ENCODE measurements around the gene IDUA. TPM values are rescaled to one million over a fixed set of nuclear protein-coding genes. Genes with fewer than 3 reads are reported as not detected.

Gene IDUA
- total RNA-seq, 1 experiment from 2014 or later: 2.3 TPM

GRCh38 chr4:956531-957230 lies 30.2 kb upstream of the IDUA start:
- DNase-seq (ENCODE audit: low read depth): no peak

- peak; percentile 1 for DNase-seq (ENCODE audit: low read depth)
Measured at GRCh38 chr4:957231-957580, 29.6 kb upstream of the IDUA start.

GRCh38 chr4:957581-958313 lies 29.1 kb upstream of the IDUA start:
- no peak for DNase-seq (ENCODE audit: low read depth)

- DNase-seq (ENCODE audit: low read depth): no peak
Measured at GRCh38 chr4:958314-958665, 28.6 kb upstream of the IDUA start.

GRCh38 chr4:958696-959337 lies 28.0 kb upstream of the IDUA start:
- no peak for DNase-seq (ENCODE audit: low read depth)

- no peak for DNase-seq (ENCODE audit: low read depth)
Measured at GRCh38 chr4:959338-960139, 27.3 kb upstream of the IDUA start.

GRCh38 chr4:960140-960635 lies 26.7 kb upstream of the IDUA start:
- no peak for DNase-seq (ENCODE audit: low read depth)

GRCh38 chr4:960636-961350 lies 26.1 kb upstream of the IDUA start:
- DNase-seq (ENCODE audit: low read depth): no peak

GRCh38 chr4:961351-962230 lies 25.3 kb upstream of the IDUA start:
- DNase-seq (ENCODE audit: low read depth): no peak

GRCh38 chr4:962231-963208 lies 24.3 kb upstream of the IDUA start:
- DNase-seq (ENCODE audit: low read depth): no peak

GRCh38 chr4:963276-964225 lies 23.3 kb upstream of the IDUA start:
- no peak for DNase-seq (ENCODE audit: low read depth)

GRCh38 chr4:964346-965025 lies 22.4 kb upstream of the IDUA start:
- DNase-seq (ENCODE audit: low read depth): no peak

- DNase-seq (ENCODE audit: low read depth): no peak
Measured at GRCh38 chr4:965048-965765, 21.6 kb upstream of the IDUA start.

GRCh38 chr4:965766-966134 lies 21.1 kb upstream of the IDUA start:
- no peak for DNase-seq (ENCODE audit: low read depth)

- no peak for DNase-seq (ENCODE audit: low read depth)
Measured at GRCh38 chr4:966266-967112, 20.4 kb upstream of the IDUA start.

All from Daoy (cell line).